HL-60 (cell line): ENCODE data around the gene MECR.

Experiments
- GABPA ChIP-seq: IDR thresholded peaks from 2 replicates; pipeline ENCODE4 v1.6.1; 2012; ENCODE audit warnings: low read depth
- POLR2AphosphoS5 ChIP-seq: IDR thresholded peaks from 2 replicates; pipeline ENCODE4 v1.6.1; 2012; ENCODE audit warnings: low read depth
- SPI1 ChIP-seq: IDR thresholded peaks from 2 replicates; pipeline ENCODE4 v1.6.1; 2012; ENCODE audit warnings: low read depth, mild to moderate bottlenecking, borderline replicate concordance
- TF ChIP-seq, protein P1 (sequence below): IDR thresholded peaks from one replicate; pipeline ENCODE4 v1.5.1; 2011; ENCODE audit warnings: low read length, control low read depth, inconsistent platforms; ENCODE audit not compliant: insufficient read depth
- TF ChIP-seq, protein P2 (sequence below): IDR thresholded peaks from 2 replicates; pipeline ENCODE4 v1.6.1; 2012; ENCODE audit warnings: low read depth; ENCODE audit not compliant: insufficient replicate concordance

DNA sequence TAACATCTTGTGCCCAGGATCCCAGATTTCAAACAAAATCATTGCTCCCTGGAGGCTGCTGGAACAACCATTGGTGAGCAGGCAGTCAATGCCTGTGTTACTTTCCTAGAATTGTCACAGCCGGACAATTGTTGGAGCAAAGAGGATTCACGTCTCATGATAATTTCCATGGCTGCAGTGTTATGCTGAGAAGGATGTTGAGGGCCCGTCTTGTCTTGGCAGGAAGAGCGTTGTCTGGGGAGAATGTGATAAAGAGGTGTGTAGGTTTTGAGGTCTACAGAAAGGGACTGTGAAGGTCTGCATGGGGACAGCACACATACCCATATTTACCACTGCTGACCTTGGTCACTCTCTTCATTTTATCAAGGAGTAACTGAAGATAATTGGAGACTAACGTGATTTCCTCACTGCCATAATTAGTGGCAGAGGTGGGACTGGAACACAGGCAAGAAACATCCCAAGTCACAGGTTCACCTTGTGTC, 6.3 kb downstream of the MECR start:
- TF ChIP-seq, protein P1, sequence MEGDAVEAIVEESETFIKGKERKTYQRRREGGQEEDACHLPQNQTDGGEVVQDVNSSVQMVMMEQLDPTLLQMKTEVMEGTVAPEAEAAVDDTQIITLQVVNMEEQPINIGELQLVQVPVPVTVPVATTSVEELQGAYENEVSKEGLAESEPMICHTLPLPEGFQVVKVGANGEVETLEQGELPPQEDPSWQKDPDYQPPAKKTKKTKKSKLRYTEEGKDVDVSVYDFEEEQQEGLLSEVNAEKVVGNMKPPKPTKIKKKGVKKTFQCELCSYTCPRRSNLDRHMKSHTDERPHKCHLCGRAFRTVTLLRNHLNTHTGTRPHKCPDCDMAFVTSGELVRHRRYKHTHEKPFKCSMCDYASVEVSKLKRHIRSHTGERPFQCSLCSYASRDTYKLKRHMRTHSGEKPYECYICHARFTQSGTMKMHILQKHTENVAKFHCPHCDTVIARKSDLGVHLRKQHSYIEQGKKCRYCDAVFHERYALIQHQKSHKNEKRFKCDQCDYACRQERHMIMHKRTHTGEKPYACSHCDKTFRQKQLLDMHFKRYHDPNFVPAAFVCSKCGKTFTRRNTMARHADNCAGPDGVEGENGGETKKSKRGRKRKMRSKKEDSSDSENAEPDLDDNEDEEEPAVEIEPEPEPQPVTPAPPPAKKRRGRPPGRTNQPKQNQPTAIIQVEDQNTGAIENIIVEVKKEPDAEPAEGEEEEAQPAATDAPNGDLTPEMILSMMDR: no peak
- TF ChIP-seq SPI1: no peak
- TF ChIP-seq, protein P2, sequence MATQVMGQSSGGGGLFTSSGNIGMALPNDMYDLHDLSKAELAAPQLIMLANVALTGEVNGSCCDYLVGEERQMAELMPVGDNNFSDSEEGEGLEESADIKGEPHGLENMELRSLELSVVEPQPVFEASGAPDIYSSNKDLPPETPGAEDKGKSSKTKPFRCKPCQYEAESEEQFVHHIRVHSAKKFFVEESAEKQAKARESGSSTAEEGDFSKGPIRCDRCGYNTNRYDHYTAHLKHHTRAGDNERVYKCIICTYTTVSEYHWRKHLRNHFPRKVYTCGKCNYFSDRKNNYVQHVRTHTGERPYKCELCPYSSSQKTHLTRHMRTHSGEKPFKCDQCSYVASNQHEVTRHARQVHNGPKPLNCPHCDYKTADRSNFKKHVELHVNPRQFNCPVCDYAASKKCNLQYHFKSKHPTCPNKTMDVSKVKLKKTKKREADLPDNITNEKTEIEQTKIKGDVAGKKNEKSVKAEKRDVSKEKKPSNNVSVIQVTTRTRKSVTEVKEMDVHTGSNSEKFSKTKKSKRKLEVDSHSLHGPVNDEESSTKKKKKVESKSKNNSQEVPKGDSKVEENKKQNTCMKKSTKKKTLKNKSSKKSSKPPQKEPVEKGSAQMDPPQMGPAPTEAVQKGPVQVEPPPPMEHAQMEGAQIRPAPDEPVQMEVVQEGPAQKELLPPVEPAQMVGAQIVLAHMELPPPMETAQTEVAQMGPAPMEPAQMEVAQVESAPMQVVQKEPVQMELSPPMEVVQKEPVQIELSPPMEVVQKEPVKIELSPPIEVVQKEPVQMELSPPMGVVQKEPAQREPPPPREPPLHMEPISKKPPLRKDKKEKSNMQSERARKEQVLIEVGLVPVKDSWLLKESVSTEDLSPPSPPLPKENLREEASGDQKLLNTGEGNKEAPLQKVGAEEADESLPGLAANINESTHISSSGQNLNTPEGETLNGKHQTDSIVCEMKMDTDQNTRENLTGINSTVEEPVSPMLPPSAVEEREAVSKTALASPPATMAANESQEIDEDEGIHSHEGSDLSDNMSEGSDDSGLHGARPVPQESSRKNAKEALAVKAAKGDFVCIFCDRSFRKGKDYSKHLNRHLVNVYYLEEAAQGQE: no peak
- TF ChIP-seq POLR2AphosphoS5: no peak
- no peak for TF ChIP-seq GABPA
